Islet precursor cell (in vitro differentiated cells): ENCODE data around the gene POLD2.

ENCODE experiments used
- DNase-seq: peaks from one replicate; pipeline ENCODE4 v3.0.0-alpha.2; 2018

Gene POLD2

DNA sequence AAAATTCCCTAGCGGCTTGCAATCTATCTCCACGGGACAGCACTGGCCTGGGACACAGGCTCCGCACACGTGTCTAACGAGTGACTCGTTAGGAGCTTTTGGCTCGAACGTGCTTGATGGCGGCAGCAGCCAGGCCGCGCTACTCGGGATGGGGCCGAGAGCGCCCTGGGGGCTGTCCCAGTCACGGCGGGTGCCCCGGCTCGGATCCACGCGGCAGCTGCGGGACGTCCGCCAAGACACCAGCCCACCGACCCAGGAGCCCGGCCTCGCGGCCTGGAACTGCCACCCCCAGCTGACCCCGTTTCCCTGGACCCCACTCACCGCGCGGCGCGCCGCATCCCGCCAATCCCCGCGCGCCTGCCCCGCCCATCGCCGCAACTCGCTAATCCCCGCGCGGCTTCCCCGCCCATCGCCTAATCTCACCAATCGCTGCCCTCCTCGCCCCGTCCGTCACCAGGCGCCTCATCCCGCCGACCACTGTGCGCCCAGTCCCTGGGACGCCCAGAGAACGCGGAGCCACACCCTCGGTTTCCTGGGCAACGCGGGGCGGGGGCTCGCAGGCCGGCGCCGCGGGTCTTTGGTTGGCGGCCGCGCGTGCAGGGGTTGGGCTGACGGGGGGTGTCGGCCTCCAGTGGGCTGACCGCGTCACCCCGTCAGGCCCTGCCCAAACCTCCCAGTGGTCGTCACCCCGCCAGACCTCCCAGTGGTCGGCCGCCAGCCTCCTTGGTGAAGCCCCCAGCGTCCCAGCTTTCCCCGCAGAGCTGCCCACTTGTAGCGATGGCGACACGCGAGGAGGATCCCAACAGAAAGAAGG lies at the start of gene POLD2:
Gene POLD2, minus strand, starts transcription at position 359 of the 814 bp plus-strand sequence. CDS start 1,495 bp downstream, outside the sequence.
- peak; percentile 99 for DNase-seq

- peak; percentile 12 for DNase-seq
Observed at GRCh38 chr7:44172803-44173424, 49.6 kb upstream of the POLD2 start.

- peak; percentile 13 for DNase-seq
Observed at GRCh38 chr7:44172352-44172751, 49.0 kb upstream of the POLD2 start.

- peak; percentile 11 for DNase-seq
Observed at GRCh38 chr7:44171901-44172300, 48.6 kb upstream of the POLD2 start.

DNA sequence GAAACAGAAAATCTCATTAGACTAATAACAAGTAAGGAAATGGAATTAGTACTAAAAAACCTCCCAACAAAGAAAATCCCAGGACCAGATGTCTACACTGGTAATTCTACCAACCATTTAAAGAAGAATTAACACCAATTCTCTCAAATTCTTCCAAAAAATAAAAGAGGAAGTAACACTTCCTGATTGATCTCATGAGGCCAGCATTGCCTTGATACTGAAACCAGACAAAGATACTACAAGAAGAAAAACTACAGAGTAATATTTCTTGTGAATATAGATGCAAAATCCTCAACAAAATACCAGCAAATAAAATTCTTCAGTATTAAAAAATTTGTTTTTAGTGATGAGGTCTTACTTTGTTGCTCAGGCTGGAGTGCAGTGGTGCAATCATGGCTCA lies 44.6 kb upstream of the POLD2 start:
- no peak for DNase-seq

DNA sequence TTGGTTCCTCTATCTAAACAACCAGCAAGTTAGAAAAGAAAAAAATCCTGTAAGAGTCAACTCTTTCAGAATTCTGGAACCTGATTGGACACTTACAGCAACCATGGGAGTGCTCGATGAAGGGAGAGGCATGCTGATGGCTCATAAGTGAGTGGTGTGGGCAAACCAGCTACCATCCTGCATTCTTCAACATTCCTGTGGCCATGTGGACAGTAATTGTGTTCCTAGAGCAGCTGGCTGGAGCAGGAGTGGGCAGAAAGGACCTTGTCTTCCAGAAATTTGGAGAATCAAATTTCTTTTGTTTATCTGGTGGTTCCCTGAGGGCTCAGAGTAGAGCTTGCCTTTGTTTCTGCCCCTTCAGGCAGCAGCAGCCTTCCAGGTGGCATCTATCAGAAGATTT lies 40.2 kb upstream of the POLD2 start:
- DNase-seq: peak; percentile 96

GRCh38 chr7:44162785-44163395 lies 39.5 kb upstream of the POLD2 start:
- peak; percentile 84 for DNase-seq

DNA sequence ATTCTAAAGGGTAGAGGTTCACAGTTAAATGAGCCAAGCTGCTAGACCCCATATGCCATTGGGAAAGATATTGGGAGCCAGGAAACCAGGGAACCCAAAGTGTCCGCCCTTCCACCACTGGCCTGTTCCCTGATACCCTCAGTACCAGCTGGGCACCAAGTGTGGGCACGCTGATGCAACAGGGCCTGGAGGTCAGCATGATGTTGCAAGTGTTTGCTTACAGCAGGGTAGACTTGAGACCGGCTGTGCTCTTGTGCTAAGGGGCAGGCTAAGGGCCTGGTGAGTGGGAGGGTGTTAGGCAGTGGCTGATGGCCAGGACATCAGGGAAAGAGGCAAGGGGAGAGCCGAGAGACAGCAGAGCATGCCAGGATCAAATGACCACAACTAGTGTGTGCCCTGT lies 38.8 kb upstream of the POLD2 start:
- peak; percentile 38 for DNase-seq

GRCh38 chr7:44161371-44161770 lies 38.0 kb upstream of the POLD2 start:
- peak; percentile 30 for DNase-seq

DNA sequence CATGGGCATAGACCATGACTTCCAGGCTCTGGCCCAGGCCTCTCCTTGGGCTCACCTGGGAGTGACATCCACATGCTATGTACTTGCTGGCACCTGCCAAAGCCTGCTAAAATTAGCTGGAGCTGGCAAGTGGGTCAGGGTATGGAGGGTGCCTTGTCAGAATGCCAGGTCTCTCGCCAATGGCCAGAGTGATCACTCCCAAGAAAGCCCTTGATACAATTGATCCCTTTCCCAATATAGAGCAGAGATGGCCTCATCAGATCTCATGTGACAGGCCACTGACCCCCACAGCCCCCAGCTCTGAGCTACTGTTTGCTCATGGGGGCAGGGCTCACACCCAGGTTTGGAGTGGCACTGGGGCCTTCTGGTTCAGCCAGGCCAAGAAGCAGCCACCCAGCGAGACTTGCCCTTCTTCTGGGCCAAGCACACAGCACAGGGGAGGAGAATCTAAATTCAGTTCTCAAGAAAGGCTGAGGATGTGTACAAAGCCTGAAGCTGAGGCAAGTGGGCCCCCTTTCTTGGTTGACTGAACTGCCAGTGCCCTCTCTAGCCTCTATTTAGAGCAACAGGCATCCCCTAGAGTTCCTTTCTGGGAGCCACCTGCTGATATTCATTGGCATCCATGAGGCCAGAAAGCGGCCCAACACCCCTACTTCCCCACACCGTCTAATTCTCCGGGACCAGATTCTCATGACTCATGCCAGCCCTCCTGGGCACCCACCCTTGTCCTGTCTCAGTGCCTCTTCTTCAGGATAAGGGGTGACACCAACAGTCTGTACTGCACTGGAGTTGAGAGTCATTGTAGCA lies 36.7 kb upstream of the POLD2 start:
- DNase-seq: peak; percentile 30

- DNase-seq: peak; percentile 23
Observed at GRCh38 chr7:44158873-44159631, 35.7 kb upstream of the POLD2 start.

GRCh38 chr7:44158096-44158872 lies 34.9 kb upstream of the POLD2 start:
- DNase-seq: peak; percentile 51

GRCh38 chr7:44157116-44158080 lies 34.0 kb upstream of the POLD2 start:
- DNase-seq: peak; percentile 53

DNA sequence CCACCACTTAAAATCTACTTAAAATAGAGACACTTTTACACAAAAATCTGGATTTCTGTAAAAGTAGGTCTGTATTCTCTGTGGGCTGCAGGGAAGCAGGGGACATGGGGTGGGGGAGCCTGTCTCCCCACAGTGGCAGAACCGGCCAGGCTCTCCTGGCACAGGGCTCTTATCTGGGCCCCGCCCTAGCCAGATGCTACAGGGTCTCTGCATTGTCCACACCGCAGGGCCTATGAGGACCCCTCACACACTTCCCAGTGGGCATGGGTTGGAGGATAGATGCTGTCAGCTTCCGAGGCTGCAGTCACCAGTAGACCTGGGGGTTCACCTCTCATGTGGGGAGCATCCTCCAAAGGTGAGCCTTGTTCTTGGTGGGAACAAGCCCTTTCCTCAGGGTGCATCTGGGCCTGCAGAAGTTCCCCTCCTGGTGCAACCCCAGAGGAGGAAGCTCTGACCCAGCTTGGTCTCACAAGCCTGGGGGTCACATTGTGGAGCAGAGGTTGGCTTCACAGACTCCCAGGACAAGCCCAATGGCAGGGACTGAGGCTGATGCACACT lies 33.2 kb upstream of the POLD2 start:
- DNase-seq: peak; percentile 29

GRCh38 chr7:44155191-44156185 lies 32.1 kb upstream of the POLD2 start:
- peak; percentile 45 for DNase-seq

DNA sequence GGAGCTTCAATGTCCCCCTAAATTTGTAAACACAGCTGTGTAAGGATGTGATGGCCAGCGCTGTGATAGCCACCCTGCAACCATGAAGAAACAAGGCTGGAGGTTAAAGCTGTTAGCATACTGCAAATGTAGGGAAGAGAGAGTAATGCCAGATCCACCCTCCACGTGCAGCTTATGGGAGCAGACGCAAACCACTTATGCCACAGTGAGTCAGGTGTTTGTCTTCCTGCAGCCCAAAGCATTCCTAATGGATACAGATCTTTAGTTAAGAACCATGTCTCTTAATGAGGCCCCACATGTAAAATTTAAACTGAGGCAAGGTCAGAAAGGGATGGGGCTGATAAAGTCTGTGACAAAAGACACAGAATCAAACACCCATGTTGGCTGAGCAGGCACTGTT lies 31.4 kb upstream of the POLD2 start:
- peak; percentile 72 for DNase-seq

GRCh38 chr7:44153948-44154335 lies 30.6 kb upstream of the POLD2 start:
- DNase-seq: peak; percentile 30
